Common myeloid progenitor, CD34-positive (primary cell): ENCODE data around the gene CARD14.

Experiments used
- CTCF ChIA-PET: fragments of 350-600 bp; sonication (Branson Sonifier 250); formaldehyde crosslinking; loops from one replicate; lab custom pipeline; 2021; ENCODE audit warnings: antibody characterized with exemption; lab: Charles Lee
- POLR2A ChIA-PET: fragments of 350-600 bp; sonication (Branson Sonifier 250); formaldehyde crosslinking; loops from one replicate; lab custom pipeline; 2021; ENCODE audit warnings: antibody characterized with exemption; lab: Charles Lee
- DNase-seq, 3 donors: peaks; one replicate each; pipeline versions ENCODE4 v3.0.0 to v3.0.0-alpha.2; 2013
- H3K27ac ChIP-seq, 2 experiments: 1 replicate in 1 of 2; 2 replicates in 1 of 2; pipeline ENCODE4 v1.7.0; 2013; ENCODE audit warnings: inconsistent platforms in 2 of 2, low read length in 2 of 2, mild to moderate bottlenecking in 2 of 2, low read depth in 1 of 2, moderate library complexity in 1 of 2; ENCODE audit not compliant: severe bottlenecking in 2 of 2, insufficient read depth in 1 of 2, poor library complexity in 1 of 2
- H3K27me3 ChIP-seq, 5 experiments: replicated peaks in 2 of 5; 1 replicate in 3 of 5; 2 replicates in 2 of 5; pipeline versions ENCODE4 v1.6.1 to v1.7.0; 2013; ENCODE audit warnings: low read length in 4 of 5, mild to moderate bottlenecking in 2 of 5, moderate library complexity in 2 of 5, inconsistent platforms in 1 of 5; ENCODE audit not compliant: insufficient read depth in 5 of 5, control insufficient read depth in 4 of 5
- H3K36me3 ChIP-seq, 4 experiments: 1 replicate in 2 of 4; 2 replicates in 2 of 4; pipeline versions ENCODE4 v1.6.1 to v1.7.0; 2013; ENCODE audit warnings: low read length in 3 of 4, control low read depth in 1 of 4, mild to moderate bottlenecking in 1 of 4; ENCODE audit not compliant: control insufficient read depth in 4 of 4, insufficient read depth in 4 of 4
- H3K4me1 ChIP-seq, 4 experiments: 1 replicate in 3 of 4; 2 replicates in 1 of 4; pipeline versions ENCODE4 v1.6.1 to v1.7.1; 2013; ENCODE audit warnings: low read length in 3 of 4, mild to moderate bottlenecking in 3 of 4, control low read depth in 1 of 4, inconsistent platforms in 1 of 4, moderate library complexity in 1 of 4; ENCODE audit not compliant: control insufficient read depth in 4 of 4, insufficient read depth in 4 of 4; ENCODE audit errors: control extremely low read depth in 1 of 4
- H3K4me3 ChIP-seq, 7 experiments: 1 replicate in 4 of 7; 2 replicates in 3 of 7; pipeline versions ENCODE4 v1.5.1 to v1.7.0; 2013; ENCODE audit warnings: mild to moderate bottlenecking in 7 of 7, low read length in 6 of 7, moderate library complexity in 6 of 7, inconsistent platforms in 2 of 7, low read depth in 2 of 7, control low read depth in 1 of 7; ENCODE audit not compliant: insufficient read depth in 4 of 7, control insufficient read depth in 1 of 7; ENCODE audit errors: extremely low read depth in 1 of 7
- H3K9me3 ChIP-seq, 5 experiments: 1 replicate in 4 of 5; 2 replicates in 1 of 5; pipeline versions ENCODE4 v1.6.1 to v1.7.1; 2013; ENCODE audit warnings: low read length in 4 of 5, mild to moderate bottlenecking in 2 of 5, inconsistent platforms in 1 of 5, low read depth in 1 of 5, moderate library complexity in 1 of 5; ENCODE audit not compliant: control insufficient read depth in 4 of 5, insufficient read depth in 2 of 5; ENCODE audit errors: control extremely low read depth in 1 of 5
- WGBS: methylation state at CpG from one replicate; pipeline ENCODE4 v1.1.5; 2013; ENCODE audit not compliant: insufficient coverage; 5-methylcytosine and 5-hydroxymethylcytosine counted together

CARD14 gene

GRCh38 chr17:80163336-80163735 is 6.5 kb upstream of the CARD14 start:
- H3K27me3 ChIP-seq, result no peaks in the 10 kb centered on the region
- no peak overlapping the region for H3K4me3 ChIP-seq
- CTCF ChIA-PET, result interaction anchor here (1.1 kb wide), 1 partner anchor 32 kb away, joined by 3 read pairs; no protein-coding TSS in a partner anchor
- POLR2A ChIA-PET, result no interaction called here
- H3K4me1 ChIP-seq, result peaks cover 0 to 10% (median 8%) of the 10 kb centered on the region in 4 experiments
- H3K9me3 ChIP-seq, result no peaks in the 10 kb centered on the region
- H3K27ac ChIP-seq, result no peak overlapping the region
- H3K36me3 ChIP-seq, result no peaks in the 10 kb centered on the region
- 80% methylated on average over 1 of the region's 4 CpGs for WGBS
- peak; percentile 20 to 67 (median 53) for DNase-seq

GRCh38 chr17:80164185-80164584 is 5.6 kb upstream of the CARD14 start:
- CTCF ChIA-PET, result no interaction called here
- 89% methylated on average over 11 of the region's 11 CpGs for WGBS
- H3K27ac ChIP-seq, result no peak overlapping the region
- H3K4me1 ChIP-seq, result peaks cover 0 to 10% (median 8%) of the 10 kb centered on the region in 4 experiments
- no peak overlapping the region for H3K4me3 ChIP-seq
- POLR2A ChIA-PET, result no interaction called here
- DNase-seq, result no peak
- H3K36me3 ChIP-seq, result no peaks in the 10 kb centered on the region
- H3K9me3 ChIP-seq, result no peaks in the 10 kb centered on the region
- H3K27me3 ChIP-seq, result no peaks in the 10 kb centered on the region

GRCh38 chr17:80166446-80166845 is 3.4 kb upstream of the CARD14 start:
- ChIA-PET POLR2A (no interaction called here), CTCF (interaction anchor here (0.8 kb wide), 1 partner anchor 9 kb away, joined by 3 read pairs; no protein-coding TSS in a partner anchor)
- Histone ChIP-seq H3K36me3 (no peaks in the 10 kb centered on the region), H3K4me3 (no peak overlapping the region), H3K9me3 (no peaks in the 10 kb centered on the region), H3K27me3 (no peaks in the 10 kb centered on the region), H3K27ac (no peak overlapping the region), H3K4me1 (no peaks in the 10 kb centered on the region)
- no peak for DNase-seq
- 94% methylated on average over 6 of the region's 6 CpGs for WGBS

GRCh38 chr17:80168371-80168770 is 1.5 kb upstream of the CARD14 start:
- Histone ChIP-seq H3K9me3 (no peaks in the 10 kb centered on the region), H3K4me3 (no peak overlapping the region), H3K36me3 (no peaks in the 10 kb centered on the region), H3K27ac (no peak overlapping the region), H3K4me1 (no peaks in the 10 kb centered on the region), H3K27me3 (no peaks in the 10 kb centered on the region)
- no peak for DNase-seq
- ChIA-PET POLR2A (no interaction called here), CTCF (no interaction called here)
- 89% methylated on average over 5 of the region's 5 CpGs for WGBS

GRCh38 chr17:80169107-80169506 is 723 bp upstream of the CARD14 start:
- H3K4me1 ChIP-seq, result no peaks in the 10 kb centered on the region
- WGBS, result 96% methylated on average over 4 of the region's 5 CpGs
- no peaks in the 10 kb centered on the region for H3K36me3 ChIP-seq
- no peak overlapping the region for H3K27ac ChIP-seq
- no peaks in the 10 kb centered on the region for H3K27me3 ChIP-seq
- H3K9me3 ChIP-seq, result no peaks in the 10 kb centered on the region
- no peak overlapping the region for H3K4me3 ChIP-seq
- ChIA-PET POLR2A (no interaction called here), CTCF (no interaction called here)
- no peak for DNase-seq

GRCh38 chr17:80171681-80172080 is 1.9 kb downstream of the CARD14 start:
- CTCF ChIA-PET, result no interaction called here

GRCh38 chr17:80173126-80173525 is 3.3 kb downstream of the CARD14 start:
- no peak for DNase-seq
- ChIA-PET CTCF (interaction anchor here (1.4 kb wide), 1 partner anchor 16 kb away, joined by 4 read pairs; no protein-coding TSS in a partner anchor), POLR2A (no interaction called here)
- 100% methylated on average over 2 of the region's 12 CpGs for WGBS
- Histone ChIP-seq H3K27me3 (peaks cover 0 to 4% (median 0%) of the 10 kb centered on the region in 5 experiments), H3K27ac (no peak overlapping the region), H3K4me3 (no peak overlapping the region), H3K9me3 (no peaks in the 10 kb centered on the region), H3K4me1 (no peaks in the 10 kb centered on the region), H3K36me3 (no peaks in the 10 kb centered on the region)

More at GRCh38 chr17:80171681-80172080, 1.9 kb downstream of the CARD14 start:
- no peak for DNase-seq
- Histone ChIP-seq H3K9me3 (no peaks in the 10 kb centered on the region), H3K4me1 (no peaks in the 10 kb centered on the region), H3K27ac (no peak overlapping the region), H3K27me3 (peaks cover 0 to 4% (median 0%) of the 10 kb centered on the region in 5 experiments), H3K36me3 (no peaks in the 10 kb centered on the region), H3K4me3 (no peak overlapping the region)
- POLR2A ChIA-PET, result no interaction called here
- WGBS, result 92% methylated on average over 7 of the region's 7 CpGs
